Testis (tissue), 3 donors: ENCODE data around the gene AP5B1. TPM values are rescaled to one million over a fixed set of nuclear protein-coding genes. Genes with fewer than 3 reads are reported as not detected.
"Not testable (repeated sequence)": the region's sequence is repeated elsewhere in the genome, so short reads cannot be mapped to it uniquely, and the experiment has no call there.

ENCODE experiments used
- DNase-seq: peaks from one replicate; pipeline ENCODE4 v3.0.0-alpha.2; 2019
- H3K27ac ChIP-seq, 2 donors: fragments of 200-600 bp; sonication (generic); one replicate each; pipeline ENCODE4 v1.5.1; 2019
- H3K27me3 ChIP-seq: fragments of 200-600 bp; sonication (generic); one replicate; pipeline ENCODE4 v1.5.1; 2019
- H3K36me3 ChIP-seq: fragments of 200-600 bp; sonication (generic); one replicate; pipeline ENCODE4 v1.5.1; 2017; ENCODE audit warnings: low read depth; ENCODE audit errors: missing control alignments
- H3K4me1 ChIP-seq: fragments of 200-600 bp; sonication (generic); one replicate; pipeline ENCODE4 v1.5.1; 2019
- H3K4me3 ChIP-seq, 2 donors: fragments of 200-600 bp; sonication (generic); one replicate each; pipeline ENCODE4 v1.5.1; 2017 to 2019
- H3K9me3 ChIP-seq: fragments of 200-600 bp; sonication (generic); one replicate; pipeline ENCODE4 v1.5.1; 2017
- CTCF ChIP-seq, 3 experiments: fragments of 450-650 bp in 2 of 3; fragments of 200-600 bp in 1 of 3; sonication (generic) in 1 of 3; IDR thresholded peaks; one replicate each; pipeline ENCODE4 v1.5.1; 2016 to 2019; ENCODE audit warnings: antibody characterized with exemption in 3 of 3, mild to moderate bottlenecking in 2 of 3, moderate library complexity in 1 of 3
- POLR2A ChIP-seq: fragments of 450-650 bp; IDR thresholded peaks from one replicate; pipeline ENCODE4 v1.6.1; 2017; ENCODE audit warnings: antibody characterized with exemption, mild to moderate bottlenecking, moderate library complexity
- WGBS, 2 donors: methylation state at CpG; one replicate each; pipeline ENCODE4 v1.1.5; 2018; 5-methylcytosine and 5-hydroxymethylcytosine counted together
- intact Hi-C: fragments of 100-400 bp; cut with DNase I; formaldehyde crosslinking; loops from one replicate; pipeline ENCODE4 v1.15.1; 2023; ENCODE audit warnings: low total_unique reads
- polyA plus RNA-seq: library from polyadenylated mRNA; stranded (reverse); fragments of 350-450 nt; fragmentation: Illumina TruSeq; extraction: RNeasy Lipid Tissue Mini Kit (QIAGEN cat#74804); gene quantifications from one replicate; pipeline ENCODE4 v1.2.3, GENCODE V29; 2014; ENCODE audit warnings: low read depth, low replicate concordance; ENCODE audit not compliant: insufficient read depth
- total RNA-seq, 2 donors: library from RNA; depleted of rRNA; stranded (reverse); fragments of >200 nt; gene quantifications; one replicate each; pipeline ENCODE4 v1.2.3, GENCODE V29; 2016

AP5B1 gene
- total and polyA plus RNA-seq, 3 donors from 2014 or later = 4.5 to 14.8 (median 13.5) TPM

- WGBS, 2 donors = 86 to 93% methylated on average over 9 of the region's 9 CpGs
- H3K4me1 ChIP-seq = no peaks in the 10 kb centered on the region
- intact Hi-C loops = no loop called here
- no peaks in the 10 kb centered on the region for H3K9me3 ChIP-seq
- no peaks in the 10 kb centered on the region for H3K27me3 ChIP-seq
- H3K4me3 ChIP-seq = no peak overlapping the region
- H3K36me3 ChIP-seq = no peaks in the 10 kb centered on the region
- DNase-seq = no peak
- TF ChIP-seq CTCF (IDR thresholded peaks at IDR 0.05) (no peak), POLR2A (no peak)
- H3K27ac ChIP-seq = no peak overlapping the region
Measured at GRCh38 chr11:65774525-65775306, 6.1 kb downstream of the AP5B1 start.

- Histone ChIP-seq H3K4me1 (no peaks in the 10 kb centered on the region), H3K27ac (no peak overlapping the region), H3K27me3 (no peaks in the 10 kb centered on the region), H3K9me3 (no peaks in the 10 kb centered on the region), H3K36me3 (no peaks in the 10 kb centered on the region), H3K4me3 (no peak overlapping the region)
- 71 to 75% methylated on average over 8 of the region's 8 CpGs for WGBS, 2 donors
- no peak for DNase-seq
- TF ChIP-seq POLR2A = no peak
- no peak for TF ChIP-seq CTCF (IDR thresholded peaks at IDR 0.05)
- intact Hi-C loops = no loop called here
Measured at GRCh38 chr11:65773784-65774411, 6.9 kb downstream of the AP5B1 start.

GRCh38 chr11:65771589-65772112, 9.1 kb downstream of the AP5B1 start:
- Histone ChIP-seq H3K27ac (no peak overlapping the region), H3K4me1 (no peaks in the 10 kb centered on the region), H3K36me3 (no peaks in the 10 kb centered on the region), H3K4me3 (no peak overlapping the region), H3K9me3 (no peaks in the 10 kb centered on the region), H3K27me3 (no peaks in the 10 kb centered on the region)
- no peak for TF ChIP-seq CTCF (IDR thresholded peaks at IDR 0.05)
- no peak for TF ChIP-seq POLR2A
- 81 to 84% methylated on average over 6 of the region's 6 CpGs for WGBS, 2 donors
- intact Hi-C loops = no loop called here
- no peak for DNase-seq

GRCh38 chr11:65770951-65771567, 9.7 kb downstream of the AP5B1 start:
- 88 to 94% methylated on average over 12 of the region's 12 CpGs for WGBS, 2 donors
- H3K27ac ChIP-seq = no peak overlapping the region
- no peaks in the 10 kb centered on the region for H3K27me3 ChIP-seq
- H3K4me1 ChIP-seq = no peaks in the 10 kb centered on the region
- no peaks in the 10 kb centered on the region for H3K36me3 ChIP-seq
- no peak for DNase-seq
- intact Hi-C loops = no loop called here
- H3K9me3 ChIP-seq = no peaks in the 10 kb centered on the region
- no peak for TF ChIP-seq CTCF (IDR thresholded peaks at IDR 0.05)
- no peak for TF ChIP-seq POLR2A
- no peak overlapping the region for H3K4me3 ChIP-seq

GRCh38 chr11:65767806-65768205, 13.0 kb downstream of the AP5B1 start:
- DNase-seq, intact Hi-C loops, H3K9me3 ChIP-seq, H3K4me1 ChIP-seq, H3K27ac ChIP-seq, H3K36me3 ChIP-seq, H3K27me3 ChIP-seq, H3K4me3 ChIP-seq: not testable (repeated sequence)
- 74 to 88% methylated on average over 5 of the region's 5 CpGs for WGBS, 2 donors
